Activated CD4-positive, alpha-beta T cell treated with anti-CD3 and anti-CD28 coated beads for 36 hours (primary cell): ENCODE measurements around the gene IDE. TPM values are rescaled to one million over a fixed set of nuclear protein-coding genes. Genes with fewer than 3 reads are reported as not detected.
"Not testable (repeated sequence)": the region's sequence is repeated elsewhere in the genome, so short reads cannot be mapped to it uniquely, and the experiment has no call there.

Source experiments
- ATAC-seq: fragments of 200-7000 bp; cut with Tn5 transposase; one replicate; pipeline ENCODE4 v1.10.0; 2021; ENCODE audit warnings: mild to moderate bottlenecking, moderate library complexity
- CTCF ChIA-PET: fragments of 350-600 bp; sonication (Branson Sonifier 250); formaldehyde crosslinking; loops from one replicate; lab custom pipeline; 2021; ENCODE audit warnings: antibody characterized with exemption; lab: Charles Lee
- POLR2A ChIA-PET: fragments of 350-600 bp; sonication (Branson Sonifier 250); formaldehyde crosslinking; loops from one replicate; lab custom pipeline; 2021; ENCODE audit warnings: antibody characterized with exemption, inconsistent platforms; lab: Charles Lee
- DNase-seq: peaks from one replicate; pipeline ENCODE4 v3.0.0-alpha.2; 2020
- H3K27ac Mint-ChIP-seq: one replicate; pipeline ENCODE4 v1.8.0; 2021; ENCODE audit warnings: mixed read lengths
- H3K27me3 Mint-ChIP-seq: one replicate; pipeline ENCODE4 v1.8.0; 2021; ENCODE audit warnings: mixed read lengths
- H3K36me3 Mint-ChIP-seq: one replicate; pipeline ENCODE4 v1.8.0; 2021; ENCODE audit warnings: low read depth, mixed read lengths
- H3K4me1 Mint-ChIP-seq: one replicate; pipeline ENCODE4 v1.8.0; 2021; ENCODE audit warnings: mixed read lengths
- H3K4me3 Mint-ChIP-seq: one replicate; pipeline ENCODE4 v1.8.0; 2021; ENCODE audit warnings: mild to moderate bottlenecking, moderate library complexity, mixed read lengths
- H3K9me3 Mint-ChIP-seq: one replicate; pipeline ENCODE4 v1.8.0; 2021; ENCODE audit warnings: low read depth, mixed read lengths
- intact Hi-C, 2 experiments: fragments of 100-400 bp; cut with DNase I in 1 of 2; cut with micrococcal nuclease in 1 of 2; formaldehyde crosslinking; loops; one replicate each; pipeline versions ENCODE4 v1.14.2 to v1.15.1; 2022 to 2024; cut with DNase I, micrococcal nuclease
- total RNA-seq, 2 experiments: library from RNA; stranded (reverse); gene quantifications; one replicate each; pipeline ENCODE4 v1.2.3, GENCODE V29; 2021

IDE gene
- total RNA-seq, 2 experiments from 2014 or later: 30.8 to 35.5 TPM

DNA sequence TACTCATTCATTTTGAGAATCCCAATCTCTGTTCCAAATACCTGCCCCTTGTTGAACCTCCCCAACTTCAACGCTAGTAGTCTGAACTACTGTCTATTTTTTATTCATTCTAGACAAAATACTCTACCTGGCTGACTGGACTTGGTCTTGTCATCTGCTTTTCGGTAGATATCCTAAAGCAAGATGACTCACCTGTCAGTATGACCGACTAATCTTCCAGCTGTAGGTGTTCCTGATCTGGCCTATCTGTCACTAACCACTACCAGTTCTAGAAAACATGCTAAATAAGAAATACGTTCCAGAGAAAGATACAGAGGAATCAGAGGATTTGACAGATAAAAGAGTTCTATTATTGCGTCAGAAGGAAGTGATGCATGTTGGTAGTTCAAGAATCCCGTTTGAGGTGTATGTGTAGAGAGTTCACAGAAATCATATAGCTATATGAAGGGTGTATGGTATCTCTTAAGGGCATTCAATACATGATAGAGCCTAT is 81.1 kb downstream of the IDE start:
- H3K9me3 Mint-ChIP-seq: no peaks in the 10 kb centered on the region
- POLR2A ChIA-PET: no interaction called here
- CTCF ChIA-PET: interaction anchor here (0.6 kb wide), 1 partner anchor 26 kb away, joined by 3 read pairs; no protein-coding TSS in a partner anchor

DNA sequence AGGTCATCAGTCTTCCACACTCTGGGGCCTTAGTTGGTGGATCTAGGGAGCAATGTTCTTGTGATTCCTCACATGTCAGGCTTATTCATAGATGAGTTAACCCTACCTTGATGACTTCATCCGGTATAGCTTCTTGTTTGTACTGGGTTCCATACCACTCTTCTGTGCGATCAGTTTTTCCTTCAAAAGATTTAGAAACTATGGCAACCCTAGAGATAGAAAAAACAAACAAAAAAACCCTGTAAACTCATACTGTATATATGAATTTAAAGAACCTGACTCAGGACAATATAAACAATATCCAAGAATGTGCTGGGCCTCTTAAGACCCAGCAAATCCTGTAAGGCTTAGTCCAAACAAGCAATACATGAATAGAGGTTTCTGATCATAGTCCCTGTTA is 83.5 kb downstream of the IDE start:
- Mint-ChIP-seq H3K27me3 (no peaks in the 10 kb centered on the region), H3K4me3 (no peak overlapping the region), H3K9me3 (no peaks in the 10 kb centered on the region), H3K36me3 (peaks cover 47% of the 10 kb centered on the region), H3K4me1 (no peaks in the 10 kb centered on the region), H3K27ac (no peak overlapping the region)
- ATAC-seq: no peak
- CTCF ChIA-PET: no interaction called here
- intact Hi-C loops: no loop called here
- DNase-seq: no peak
- POLR2A ChIA-PET: no interaction called here

More for the DNA sequence above, 81.1 kb downstream of the IDE start:
- no peak overlapping the region for H3K4me3 Mint-ChIP-seq
- DNase-seq (no peak), ATAC-seq (peak; percentile 33)
- H3K4me1 Mint-ChIP-seq: no peaks in the 10 kb centered on the region
- peaks cover 31% of the 10 kb centered on the region for H3K36me3 Mint-ChIP-seq
- no peak overlapping the region for H3K27ac Mint-ChIP-seq
- intact Hi-C loops: no loop called here
- no peaks in the 10 kb centered on the region for H3K27me3 Mint-ChIP-seq

DNA sequence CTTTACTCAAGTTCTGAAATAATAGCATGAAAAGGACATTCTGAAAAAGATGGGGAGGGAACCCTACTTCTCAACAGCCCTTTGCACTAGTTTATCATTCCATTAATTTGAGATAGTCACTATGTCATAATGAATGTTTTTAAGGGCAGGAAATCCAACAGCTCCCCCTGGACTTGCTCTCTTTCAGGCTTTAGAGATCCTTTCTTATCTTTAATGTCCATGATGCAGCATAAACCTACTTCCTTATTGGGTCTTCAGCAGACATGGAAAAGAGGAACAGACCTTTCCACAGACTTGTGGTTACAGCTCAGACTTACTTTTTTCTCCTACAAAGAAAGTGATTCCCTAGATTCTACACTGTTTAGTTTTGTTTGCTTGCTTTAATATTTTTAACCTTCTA is 87.3 kb downstream of the IDE start:
- ChIA-PET POLR2A (no interaction called here), CTCF (no interaction called here)
- peaks cover 52% of the 10 kb centered on the region for H3K36me3 Mint-ChIP-seq
- H3K27me3 Mint-ChIP-seq: no peaks in the 10 kb centered on the region
- intact Hi-C loops: no loop called here
- H3K27ac Mint-ChIP-seq: no peak overlapping the region
- DNase-seq (no peak), ATAC-seq (no peak)
- no peak overlapping the region for H3K4me3 Mint-ChIP-seq
- H3K9me3 Mint-ChIP-seq: no peaks in the 10 kb centered on the region
- H3K4me1 Mint-ChIP-seq: no peaks in the 10 kb centered on the region

- peaks cover 41% of the 10 kb centered on the region for H3K36me3 Mint-ChIP-seq
- DNase-seq (no peak), ATAC-seq (no peak)
- H3K9me3 Mint-ChIP-seq: no peaks in the 10 kb centered on the region
- no peaks in the 10 kb centered on the region for H3K4me1 Mint-ChIP-seq
- H3K27me3 Mint-ChIP-seq: no peaks in the 10 kb centered on the region
- ChIA-PET POLR2A (no interaction called here), CTCF (no interaction called here)
- no peak overlapping the region for H3K27ac Mint-ChIP-seq
- H3K4me3 Mint-ChIP-seq: no peak overlapping the region
- intact Hi-C loops: no loop called here
Observed at GRCh38 chr10:92483539-92483938, 90.4 kb downstream of the IDE start.

- H3K36me3 Mint-ChIP-seq: peaks cover 19% of the 10 kb centered on the region
Observed at GRCh38 chr10:92480413-92480812, 93.5 kb downstream of the IDE start.

GRCh38 chr10:92479547-92479946 is 94.3 kb downstream of the IDE start:
- Mint-ChIP-seq H3K27me3 (no peaks in the 10 kb centered on the region), H3K4me1 (no peaks in the 10 kb centered on the region), H3K36me3 (peaks cover 20% of the 10 kb centered on the region), H3K4me3 (no peak overlapping the region), H3K27ac (no peak overlapping the region), H3K9me3 (no peaks in the 10 kb centered on the region)
- ChIA-PET POLR2A (no interaction called here), CTCF (interaction anchor here (0.6 kb wide), 1 partner anchor 157 kb away, joined by 3 read pairs; no protein-coding TSS in a partner anchor)
- intact Hi-C loops: no loop called here
- ATAC-seq: no peak
- no peak for DNase-seq

More at GRCh38 chr10:92480413-92480812, 93.5 kb downstream of the IDE start:
- Mint-ChIP-seq H3K4me3 (no peak overlapping the region), H3K4me1 (no peaks in the 10 kb centered on the region), H3K9me3 (no peaks in the 10 kb centered on the region), H3K27me3 (no peaks in the 10 kb centered on the region), H3K27ac (no peak overlapping the region)
- no peak for ATAC-seq
- ChIA-PET POLR2A (no interaction called here), CTCF (interaction anchor here (0.6 to 1.2 kb wide), 2 partner anchors 34 to 93 kb away, joined by 4 to 5 read pairs; partner anchors contain the start of gene IDE)
- intact Hi-C loops: no loop called here
- DNase-seq: no peak

DNA sequence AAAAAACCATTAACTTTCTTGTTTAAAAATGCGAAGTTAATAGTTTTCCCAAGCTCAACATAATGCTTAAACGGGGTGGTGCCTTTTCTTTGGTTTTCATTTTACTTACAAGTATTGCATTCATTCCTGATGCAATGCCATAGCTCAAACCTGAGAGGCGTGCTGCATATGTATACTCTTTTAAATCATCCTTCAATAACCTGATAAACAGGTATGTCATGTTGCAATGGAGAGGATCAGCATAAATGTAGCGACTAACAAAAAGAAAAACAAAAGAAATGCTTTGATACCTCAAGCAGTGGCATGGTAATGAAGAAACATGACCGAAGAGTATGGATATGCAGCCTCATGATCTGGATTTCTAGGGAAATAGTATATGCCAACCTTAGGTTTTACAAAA is 95.4 kb downstream of the IDE start:
- DNase-seq (no peak), ATAC-seq (no peak)
- H3K27ac Mint-ChIP-seq: no peak overlapping the region
- H3K4me1 Mint-ChIP-seq: no peaks in the 10 kb centered on the region
- H3K4me3 Mint-ChIP-seq: no peak overlapping the region
- CTCF ChIA-PET: interaction anchor here (0.6 to 1.2 kb wide), 3 partner anchors 15 to 95 kb away, joined by 3 read pairs; partner anchors contain the start of gene IDE
- H3K9me3 Mint-ChIP-seq: no peaks in the 10 kb centered on the region
- no peaks in the 10 kb centered on the region for H3K27me3 Mint-ChIP-seq
- peaks cover 17% of the 10 kb centered on the region for H3K36me3 Mint-ChIP-seq
- intact Hi-C loops: no loop called here
- POLR2A ChIA-PET: no interaction called here

GRCh38 chr10:92475357-92475868 is 98.5 kb downstream of the IDE start:
- intact Hi-C loops: no loop called here
- Mint-ChIP-seq H3K9me3 (no peaks in the 10 kb centered on the region), H3K36me3 (peaks cover 10% of the 10 kb centered on the region), H3K27me3 (no peaks in the 10 kb centered on the region), H3K4me3 (no peak overlapping the region), H3K27ac (no peak overlapping the region), H3K4me1 (no peaks in the 10 kb centered on the region)
- DNase-seq (no peak), ATAC-seq (no peak)
- ChIA-PET POLR2A (no interaction called here), CTCF (interaction anchor here (0.7 kb wide), 1 partner anchor 110 kb away, joined by 3 read pairs; no protein-coding TSS in a partner anchor)

- no peak for ATAC-seq
- Mint-ChIP-seq H3K27me3 (no peaks in the 10 kb centered on the region), H3K36me3 (peaks cover 27% of the 10 kb centered on the region), H3K4me3 (no peak overlapping the region), H3K27ac (no peak overlapping the region), H3K9me3 (no peaks in the 10 kb centered on the region), H3K4me1 (no peaks in the 10 kb centered on the region)
- no peak for DNase-seq
- ChIA-PET CTCF (interaction anchor here (0.6 kb wide), 1 partner anchor 183 kb away, joined by 4 read pairs; no protein-coding TSS in a partner anchor), POLR2A (no interaction called here)
- intact Hi-C loops: no loop called here
Observed at GRCh38 chr10:92470026-92470425, 103.9 kb downstream of the IDE start.

- Mint-ChIP-seq H3K4me1 (no peaks in the 10 kb centered on the region), H3K36me3 (peaks cover 33% of the 10 kb centered on the region), H3K27ac (no peak overlapping the region), H3K9me3 (no peaks in the 10 kb centered on the region), H3K4me3 (no peak overlapping the region), H3K27me3 (no peaks in the 10 kb centered on the region)
- ATAC-seq: no peak
- intact Hi-C loops: no loop called here
- no peak for DNase-seq
- POLR2A ChIA-PET: no interaction called here
- CTCF ChIA-PET: interaction anchor here (0.5 to 1.4 kb wide), 3 partner anchors 7 to 338 kb away, joined by 3 to 5 read pairs (median 4); no protein-coding TSS in a partner anchor
Observed at GRCh38 chr10:92464364-92464763, 109.5 kb downstream of the IDE start.

GRCh38 chr10:92463582-92463981 is 110.3 kb downstream of the IDE start:
- intact Hi-C loops: no loop called here
- Mint-ChIP-seq H3K4me1 (no peaks in the 10 kb centered on the region), H3K4me3 (no peak overlapping the region), H3K36me3 (peaks cover 25% of the 10 kb centered on the region), H3K27me3 (no peaks in the 10 kb centered on the region), H3K9me3 (no peaks in the 10 kb centered on the region), H3K27ac (no peak overlapping the region)
- ChIA-PET CTCF (interaction anchor here (0.5 to 1.4 kb wide), 3 partner anchors 15 to 338 kb away, joined by 3 to 5 read pairs (median 3); no protein-coding TSS in a partner anchor), POLR2A (no interaction called here)
- ATAC-seq (no peak), DNase-seq (no peak)

DNA sequence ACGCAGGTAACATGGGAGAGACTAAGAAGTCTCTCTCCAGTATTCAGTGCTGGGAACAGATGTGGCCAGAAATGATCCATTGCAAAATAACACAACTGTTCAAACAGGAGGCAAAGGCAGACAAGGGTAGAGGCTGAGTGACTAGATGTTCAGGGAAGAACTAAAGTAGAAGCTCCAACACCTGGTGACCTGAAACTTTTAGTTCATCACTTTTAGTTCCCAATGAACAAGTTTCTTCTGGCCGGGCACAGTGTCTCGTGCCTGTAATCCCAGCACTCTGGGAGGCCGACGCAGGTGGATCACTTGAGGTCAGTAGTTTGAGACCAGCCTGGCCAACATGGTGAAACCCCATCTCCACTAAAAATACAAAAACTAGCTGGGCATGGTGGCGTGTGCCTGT is 118.9 kb downstream of the IDE start:
- H3K4me3 Mint-ChIP-seq, H3K4me1 Mint-ChIP-seq, H3K9me3 Mint-ChIP-seq, POLR2A ChIA-PET, DNase-seq, ATAC-seq, H3K27me3 Mint-ChIP-seq, H3K27ac Mint-ChIP-seq, intact Hi-C loops: not testable (repeated sequence)
- CTCF ChIA-PET: interaction anchor here (0.6 kb wide), 1 partner anchor 121 kb away, joined by 3 read pairs; no protein-coding TSS in a partner anchor
- peaks cover 12% of the 10 kb centered on the region for H3K36me3 Mint-ChIP-seq
